ENCODE data around the gene POC1B.
A peak's percentile ranks its signal among the peaks of the same experiment; 100 is the strongest.
"Not testable (repeated sequence)": the region's sequence is repeated elsewhere in the genome, so short reads cannot be mapped to it uniquely, and the experiment has no call there.

The POC1B gene

GRCh38 chr12:89461649-89462612, 63.9 kb downstream of the POC1B start:
- DNase-seq (ENCODE audit: low spot score), result peak; percentile 72

- no peak for DNase-seq (ENCODE audit: low spot score)
These were observed 64.7 kb downstream of the POC1B start for GRCh38 chr12:89461190-89461589.

- DNase-seq (ENCODE audit: low spot score), result not testable (repeated sequence)
These were observed 66.6 kb downstream of the POC1B start for GRCh38 chr12:89459279-89459678.

GRCh38 chr12:89456565-89456964, 69.3 kb downstream of the POC1B start:
- DNase-seq (ENCODE audit: low spot score), result no peak

GRCh38 chr12:89454080-89454848, 71.6 kb downstream of the POC1B start:
- DNase-seq (ENCODE audit: low spot score), result no peak

- no peak for DNase-seq (ENCODE audit: low spot score)
These were observed 72.5 kb downstream of the POC1B start for GRCh38 chr12:89453121-89453978.

- DNase-seq (ENCODE audit: low spot score), result no peak
These were observed 74.0 kb downstream of the POC1B start for GRCh38 chr12:89451841-89452251.

GRCh38 chr12:89450907-89451306, 74.9 kb downstream of the POC1B start:
- no peak for DNase-seq (ENCODE audit: low spot score)

GRCh38 chr12:89448951-89449371, 76.9 kb downstream of the POC1B start:
- no peak for DNase-seq (ENCODE audit: low spot score)

- DNase-seq (ENCODE audit: low spot score), result no peak
These were observed 77.3 kb downstream of the POC1B start for GRCh38 chr12:89448526-89448925.

- no peak for DNase-seq (ENCODE audit: low spot score)
These were observed 85.9 kb downstream of the POC1B start for GRCh38 chr12:89439941-89440340.

GRCh38 chr12:89437231-89437630, 88.6 kb downstream of the POC1B start:
- DNase-seq (ENCODE audit: low spot score), result no peak

- DNase-seq (ENCODE audit: low spot score), result no peak
These were observed 89.8 kb downstream of the POC1B start for GRCh38 chr12:89436062-89436461.

GRCh38 chr12:89433634-89434033, 92.2 kb downstream of the POC1B start:
- DNase-seq (ENCODE audit: low spot score), result no peak

- DNase-seq (ENCODE audit: low spot score), result no peak
These were observed 93.5 kb downstream of the POC1B start for GRCh38 chr12:89432396-89432795.

GRCh38 chr12:89429528-89429927, 96.3 kb downstream of the POC1B start:
- no peak for DNase-seq (ENCODE audit: low spot score)

GRCh38 chr12:89427508-89428156, 98.2 kb downstream of the POC1B start:
- no peak for DNase-seq (ENCODE audit: low spot score)

- DNase-seq (ENCODE audit: low spot score), result no peak
These were observed 101.0 kb downstream of the POC1B start for GRCh38 chr12:89424846-89425245.

- DNase-seq (ENCODE audit: low spot score), result no peak
These were observed 101.5 kb downstream of the POC1B start for GRCh38 chr12:89424389-89424788.

GRCh38 chr12:89421092-89421835, 104.6 kb downstream of the POC1B start:
- no peak for DNase-seq (ENCODE audit: low spot score)
